Measurements from ENCODE around the gene GFRA4.

Gene GFRA4

GRCh38 chr20:3653921-3654320 lies 9.3 kb downstream of the GFRA4 start:
- DNase-seq (ENCODE audit: low read depth in 2 of 2), result no peak

- no peak for DNase-seq (ENCODE audit: low read depth in 2 of 2)
Measured at GRCh38 chr20:3652676-3653596, 10.3 kb downstream of the GFRA4 start.

- no peak for DNase-seq (ENCODE audit: low read depth in 2 of 2)
Measured at GRCh38 chr20:3652221-3652620, 11.0 kb downstream of the GFRA4 start.

- DNase-seq (ENCODE audit: low read depth in 2 of 2), result no peak
Measured at GRCh38 chr20:3651204-3651962, 11.8 kb downstream of the GFRA4 start.

GRCh38 chr20:3648951-3649350 lies 14.2 kb downstream of the GFRA4 start:
- DNase-seq (ENCODE audit: low read depth in 2 of 2), result no peak

GRCh38 chr20:3647473-3647872 lies 15.7 kb downstream of the GFRA4 start:
- no peak for DNase-seq (ENCODE audit: low read depth in 2 of 2)

- no peak for DNase-seq (ENCODE audit: low read depth in 2 of 2)
Measured at GRCh38 chr20:3646651-3647050, 16.5 kb downstream of the GFRA4 start.

GRCh38 chr20:3646067-3646440 lies 17.1 kb downstream of the GFRA4 start:
- DNase-seq (ENCODE audit: low read depth in 2 of 2), result no peak

GRCh38 chr20:3645309-3646066 lies 17.7 kb downstream of the GFRA4 start:
- no peak for DNase-seq (ENCODE audit: low read depth in 2 of 2)

GRCh38 chr20:3640259-3640658 lies 22.9 kb downstream of the GFRA4 start:
- DNase-seq (ENCODE audit: low read depth in 2 of 2), result no peak

GRCh38 chr20:3635346-3635745 lies 27.9 kb downstream of the GFRA4 start:
- DNase-seq (ENCODE audit: low read depth in 2 of 2), result no peak

- DNase-seq (ENCODE audit: low read depth in 2 of 2), result no peak
Measured at GRCh38 chr20:3633913-3634478, 29.2 kb downstream of the GFRA4 start.

GRCh38 chr20:3632311-3633004 lies 30.7 kb downstream of the GFRA4 start:
- no peak for DNase-seq (ENCODE audit: low read depth in 2 of 2)

GRCh38 chr20:3631534-3631933 lies 31.7 kb downstream of the GFRA4 start:
- DNase-seq (ENCODE audit: low read depth in 2 of 2), result no peak

- DNase-seq (ENCODE audit: low read depth in 2 of 2), result no peak
Measured at GRCh38 chr20:3630429-3630828, 32.8 kb downstream of the GFRA4 start.

- no peak for DNase-seq (ENCODE audit: low read depth in 2 of 2)
Measured at GRCh38 chr20:3629893-3630292, 33.3 kb downstream of the GFRA4 start.

GRCh38 chr20:3628502-3629314 lies 34.5 kb downstream of the GFRA4 start:
- no peak for DNase-seq (ENCODE audit: low read depth in 2 of 2)

- no peak for DNase-seq (ENCODE audit: low read depth in 2 of 2)
Measured at GRCh38 chr20:3627476-3627875, 35.7 kb downstream of the GFRA4 start.

GRCh38 chr20:3622406-3622805 lies 40.8 kb downstream of the GFRA4 start:
- DNase-seq (ENCODE audit: low read depth in 2 of 2), result no peak

- no peak for DNase-seq (ENCODE audit: low read depth in 2 of 2)
Measured at GRCh38 chr20:3621111-3621510, 42.1 kb downstream of the GFRA4 start.

Data from stimulated activated CD8-positive, alpha-beta memory T cell treated with anti-CD3 and anti-CD28 coated beads, Interleukin-15, amount 100 ng/mL, for 48 hours (primary cell).